ENCODE results near the gene PLCXD1.
"Not testable (repeated sequence)": the region's sequence is repeated elsewhere in the genome, so short reads cannot be mapped to it uniquely, and the experiment has no call there.

Gene PLCXD1

DNA sequence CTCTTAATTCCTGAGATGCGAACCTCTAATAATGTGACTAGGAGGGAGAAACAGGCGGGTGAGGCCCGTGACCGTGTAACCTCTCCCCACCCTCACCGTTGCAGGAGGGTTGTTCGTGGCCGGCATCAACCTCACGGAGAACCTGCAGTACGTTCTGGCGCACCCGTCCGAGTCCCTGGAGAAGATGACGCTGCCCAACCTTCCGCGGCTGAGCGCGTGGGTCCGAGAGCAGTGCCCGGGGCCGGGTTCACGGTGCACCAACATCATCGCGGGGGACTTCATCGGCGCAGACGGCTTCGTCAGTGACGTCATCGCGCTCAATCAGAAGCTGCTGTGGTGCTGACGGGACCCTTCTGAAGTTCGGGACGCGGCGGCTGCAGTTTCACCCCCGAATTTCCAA lies 17.8 kb downstream of the PLCXD1 start:
- DNase-seq (ENCODE audit: low read depth in 1 of 2, low spot score in 1 of 2) = no peak

DNA sequence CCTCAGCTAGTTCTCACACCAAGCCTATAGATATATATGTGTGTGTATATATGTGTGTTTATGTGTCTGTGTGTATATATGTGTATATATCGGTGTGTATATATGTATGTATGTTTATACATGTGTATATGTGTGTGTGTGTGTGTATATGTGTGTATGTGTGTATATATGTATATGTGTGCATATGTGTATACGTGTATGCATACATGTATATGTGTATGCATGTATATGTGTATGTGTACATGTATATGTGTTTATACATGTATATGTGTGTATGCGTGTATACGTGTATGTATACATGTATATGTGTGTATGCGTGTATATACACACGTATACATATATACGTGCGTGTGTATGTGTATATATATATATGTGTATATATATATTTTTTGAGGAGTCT lies 19.2 kb downstream of the PLCXD1 start:
- H3K4me3 ChIP-seq (replicated peaks; ENCODE audit: insufficient read depth, low read length) = no peak overlapping the region
- no peaks in the 10 kb centered on the region for H3K27me3 ChIP-seq (ENCODE audit: insufficient read depth, poor library complexity, severe bottlenecking)
- no peak for DNase-seq (ENCODE audit: low read depth in 1 of 2, low spot score in 1 of 2)
- TF ChIP-seq REST (IDR thresholded peaks at IDR 0.05; ENCODE audit: insufficient replicate concordance, low read depth) = no peak
- no peak for TF ChIP-seq SPI1 (IDR thresholded peaks at IDR 0.05; ENCODE audit: borderline replicate concordance, low read depth)
- TF ChIP-seq CTCF (IDR thresholded peaks at IDR 0.05; ENCODE audit: insufficient read depth, low read length) = no peak
- no peak for TF ChIP-seq GABPA (IDR thresholded peaks at IDR 0.05; ENCODE audit: low read depth)
- no peak for TF ChIP-seq POLR2AphosphoS5 (IDR thresholded peaks at IDR 0.05; ENCODE audit: low read depth)
- H3K27ac ChIP-seq (replicated peaks) = no peak overlapping the region

More for the DNA sequence above, 17.8 kb downstream of the PLCXD1 start:
- no peak overlapping the region for H3K27ac ChIP-seq (replicated peaks)
- H3K27me3 ChIP-seq (ENCODE audit: insufficient read depth, poor library complexity, severe bottlenecking) = no peaks in the 10 kb centered on the region
- no peak overlapping the region for H3K4me3 ChIP-seq (replicated peaks; ENCODE audit: insufficient read depth, low read length)
- TF ChIP-seq GABPA (IDR thresholded peaks at IDR 0.05; ENCODE audit: low read depth) (no peak), REST (IDR thresholded peaks at IDR 0.05; ENCODE audit: insufficient replicate concordance, low read depth) (no peak), SPI1 (IDR thresholded peaks at IDR 0.05; ENCODE audit: borderline replicate concordance, low read depth) (no peak), CTCF (IDR thresholded peaks at IDR 0.05; ENCODE audit: insufficient read depth, low read length) (no peak), POLR2AphosphoS5 (IDR thresholded peaks at IDR 0.05; ENCODE audit: low read depth) (no peak)

DNA sequence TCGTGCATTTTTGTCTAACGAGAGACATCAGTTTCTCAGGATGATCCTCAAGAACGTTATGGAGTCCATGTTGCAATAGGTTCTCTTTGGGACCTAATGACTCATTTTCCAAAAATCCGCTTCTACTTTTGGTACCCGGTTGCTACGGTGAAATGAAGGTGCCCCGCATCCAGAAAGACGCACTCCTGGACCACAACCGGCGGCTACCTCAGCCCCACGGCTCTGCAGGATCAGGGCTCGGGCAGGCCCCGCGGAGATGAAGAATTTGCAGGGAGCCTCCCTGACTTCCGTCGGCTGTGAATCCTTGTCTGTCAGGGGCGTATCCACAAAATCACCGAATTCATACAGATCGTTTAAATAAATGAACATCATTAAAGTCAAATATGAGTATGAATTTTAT lies 21.8 kb downstream of the PLCXD1 start:
- no peak for TF ChIP-seq SPI1 (IDR thresholded peaks at IDR 0.05; ENCODE audit: borderline replicate concordance, low read depth)
- no peak for TF ChIP-seq REST (IDR thresholded peaks at IDR 0.05; ENCODE audit: insufficient replicate concordance, low read depth)
- no peak for TF ChIP-seq POLR2AphosphoS5 (IDR thresholded peaks at IDR 0.05; ENCODE audit: low read depth)
- TF ChIP-seq GABPA (IDR thresholded peaks at IDR 0.05; ENCODE audit: low read depth) = no peak
- no peak for TF ChIP-seq CTCF (IDR thresholded peaks at IDR 0.05; ENCODE audit: insufficient read depth, low read length)
- no peak for DNase-seq (ENCODE audit: low read depth in 1 of 2, low spot score in 1 of 2)
- H3K27ac ChIP-seq (replicated peaks) = no peak overlapping the region

DNA sequence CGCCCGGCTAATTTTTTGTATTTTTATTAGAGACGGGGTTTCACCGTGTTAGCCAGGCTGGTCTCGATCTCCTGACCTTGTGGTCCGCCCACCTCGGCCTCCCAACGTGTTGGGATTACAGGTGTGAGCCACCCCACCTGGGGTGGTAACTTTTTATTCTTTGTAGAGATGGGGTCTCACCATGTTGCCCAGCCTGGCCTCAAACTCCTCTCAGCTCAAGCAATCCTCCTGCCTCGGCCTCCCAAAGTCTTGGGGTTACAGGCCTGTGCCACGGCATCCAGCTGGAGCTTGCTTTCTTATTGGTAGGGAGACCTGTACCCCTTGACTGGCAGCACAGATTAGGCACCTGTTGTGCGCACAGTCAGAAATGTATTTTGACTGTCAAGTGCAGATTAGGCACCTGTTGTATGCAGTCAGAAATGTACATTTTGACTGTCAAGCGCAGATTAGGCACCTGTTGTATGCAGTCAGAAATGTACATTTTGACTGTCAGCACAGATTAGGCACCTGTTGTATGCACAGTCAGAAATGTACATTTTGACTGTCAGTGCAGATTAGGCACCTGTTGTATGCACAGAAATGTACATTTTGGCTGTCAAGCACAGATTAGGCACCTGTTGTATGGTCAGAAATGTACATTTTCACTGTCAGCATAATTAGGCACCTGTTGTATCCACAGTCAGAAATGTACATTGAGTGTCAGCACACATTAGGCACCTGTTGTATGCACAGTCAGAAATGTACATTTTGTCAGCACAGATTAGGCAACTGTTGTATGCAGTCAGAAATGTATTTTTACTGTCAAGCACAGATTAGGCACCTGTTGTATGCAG lies 24.8 kb downstream of the PLCXD1 start:
- DNase-seq (ENCODE audit: low read depth in 1 of 2, low spot score in 1 of 2); H3K27ac ChIP-seq (replicated peaks); H3K4me3 ChIP-seq (replicated peaks; ENCODE audit: insufficient read depth, low read length); H3K27me3 ChIP-seq (ENCODE audit: insufficient read depth, poor library complexity, severe bottlenecking): not testable (repeated sequence)

More for the DNA sequence above, 21.8 kb downstream of the PLCXD1 start:
- H3K27me3 ChIP-seq (ENCODE audit: insufficient read depth, poor library complexity, severe bottlenecking) = no peaks in the 10 kb centered on the region
- H3K4me3 ChIP-seq (replicated peaks; ENCODE audit: insufficient read depth, low read length) = no peak overlapping the region

- not testable (repeated sequence) for H3K4me3 ChIP-seq (replicated peaks; ENCODE audit: insufficient read depth, low read length); H3K27me3 ChIP-seq (ENCODE audit: insufficient read depth, poor library complexity, severe bottlenecking); DNase-seq (ENCODE audit: low read depth in 1 of 2, low spot score in 1 of 2); H3K27ac ChIP-seq (replicated peaks)
These were observed 25.6 kb downstream of the PLCXD1 start for GRCh38 chrX:306614-307251.

Measured in HL-60 (cell line).